ENCODE measurements around the gene ARSJ.

ARSJ gene

GRCh38 chr4:113919611-113920010 lies 59.8 kb downstream of the ARSJ start:
- TF ChIP-seq CTCF (IDR thresholded peaks at IDR 0.05; ENCODE audit: low read depth, low read length): no peak
- peak; percentile 64 for DNase-seq (ENCODE audit: low read depth, low spot score)
- in situ Hi-C loops (cut with HindIII; ENCODE audit: low sequenced_read_pairs): no loop called here
- no peak overlapping the region for H3K4me3 ChIP-seq (ENCODE audit: low read depth, low read length)

GRCh38 chr4:113919145-113919544 lies 60.3 kb downstream of the ARSJ start:
- no peak for TF ChIP-seq CTCF (IDR thresholded peaks at IDR 0.05; ENCODE audit: low read depth, low read length)
- H3K4me3 ChIP-seq (ENCODE audit: low read depth, low read length): no peak overlapping the region
- in situ Hi-C loops (cut with HindIII; ENCODE audit: low sequenced_read_pairs): no loop called here
- DNase-seq (ENCODE audit: low read depth, low spot score): no peak

- in situ Hi-C loops (cut with HindIII; ENCODE audit: low sequenced_read_pairs): no loop called here
- no peak for TF ChIP-seq CTCF (IDR thresholded peaks at IDR 0.05; ENCODE audit: low read depth, low read length)
- H3K4me3 ChIP-seq (ENCODE audit: low read depth, low read length): no peak overlapping the region
- DNase-seq (ENCODE audit: low read depth, low spot score): no peak
Measured at GRCh38 chr4:113908829-113909228, 70.6 kb downstream of the ARSJ start.

- DNase-seq (ENCODE audit: low read depth, low spot score): no peak
- no peak overlapping the region for H3K4me3 ChIP-seq (ENCODE audit: low read depth, low read length)
- no peak for TF ChIP-seq CTCF (IDR thresholded peaks at IDR 0.05; ENCODE audit: low read depth, low read length)
- in situ Hi-C loops (cut with HindIII; ENCODE audit: low sequenced_read_pairs): no loop called here
Measured at GRCh38 chr4:113907559-113907958, 71.9 kb downstream of the ARSJ start.

- TF ChIP-seq CTCF (IDR thresholded peaks at IDR 0.05; ENCODE audit: low read depth, low read length): no peak
- no peak overlapping the region for H3K4me3 ChIP-seq (ENCODE audit: low read depth, low read length)
- in situ Hi-C loops (cut with HindIII; ENCODE audit: low sequenced_read_pairs): no loop called here
- no peak for DNase-seq (ENCODE audit: low read depth, low spot score)
Measured at GRCh38 chr4:113905301-113905700, 74.1 kb downstream of the ARSJ start.

GRCh38 chr4:113904877-113905276 lies 74.6 kb downstream of the ARSJ start:
- no peak for TF ChIP-seq CTCF (IDR thresholded peaks at IDR 0.05; ENCODE audit: low read depth, low read length)
- no peak for DNase-seq (ENCODE audit: low read depth, low spot score)
- no peak overlapping the region for H3K4me3 ChIP-seq (ENCODE audit: low read depth, low read length)
- in situ Hi-C loops (cut with HindIII; ENCODE audit: low sequenced_read_pairs): no loop called here
